Prostate gland (tissue), 2 donors: ENCODE data around the gene NEDD8. TPM values are rescaled to one million over a fixed set of nuclear protein-coding genes. Genes with fewer than 3 reads are reported as not detected.

Source experiments
- DNase-seq: peaks from one replicate; pipeline ENCODE4 v3.0.0-alpha.2; 2019; ENCODE audit warnings: low spot score
- H3K27ac ChIP-seq, 2 donors: fragments of 200-600 bp; sonication (generic); 2 replicates each; pipeline ENCODE4 v1.5.1; 2017 to 2019
- H3K27me3 ChIP-seq: fragments of 200-600 bp; sonication (generic); replicated peaks from 2 replicates; pipeline ENCODE4 v1.5.1; 2019; ENCODE audit not compliant: insufficient read depth
- H3K36me3 ChIP-seq, 2 donors: fragments of 200-600 bp; sonication (generic); 1 replicate in 1 of 2; 2 replicates in 1 of 2; pipeline versions ENCODE4 v1.5.1 to v1.8.1; 2017 to 2019
- H3K4me1 ChIP-seq: fragments of 200-600 bp; sonication (generic); replicated peaks from 2 replicates; pipeline ENCODE4 v1.5.1; 2019
- H3K4me3 ChIP-seq, 2 donors: fragments of 200-600 bp; sonication (generic); 2 replicates each; pipeline ENCODE4 v1.5.1; 2017 to 2019
- H3K9me3 ChIP-seq: fragments of 200-600 bp; sonication (generic); 2 replicates; pipeline ENCODE4 v1.5.1; 2017
- POLR2A ChIP-seq: fragments of 450-650 bp; IDR thresholded peaks from one replicate; pipeline ENCODE4 v1.6.1; 2016; ENCODE audit warnings: antibody characterized with exemption, mild to moderate bottlenecking
- POLR2AphosphoS5 ChIP-seq: sonication (generic); formaldehyde crosslinking; IDR thresholded peaks from one replicate; pipeline ENCODE4 v1.6.1; 2017; ENCODE audit warnings: antibody characterized with exemption
- WGBS: methylation state at CpG from one replicate; pipeline ENCODE4 v1.1.5; 2018; 5-methylcytosine and 5-hydroxymethylcytosine counted together
- intact Hi-C: fragments of 100-400 bp; cut with DNase I; formaldehyde crosslinking; loops from one replicate; pipeline ENCODE4 v1.14.2; 2022
- total RNA-seq, 2 donors: library from RNA; depleted of rRNA; stranded (reverse); fragments of >200 nt; gene quantifications; one replicate each; pipeline ENCODE4 v1.1.0, GENCODE V29; 2016
- TF ChIP-seq, protein P1 (sequence below), 4 experiments: fragments of 200-600 bp in 2 of 4; fragments of 450-650 bp in 2 of 4; sonication (generic) in 2 of 4; IDR thresholded peaks; 1 replicate in 3 of 4; 2 replicates in 1 of 4; pipeline ENCODE4 v1.5.1; 2016 to 2019; ENCODE audit warnings: antibody characterized with exemption in 4 of 4, mild to moderate bottlenecking in 2 of 4, moderate library complexity in 2 of 4

The NEDD8 gene
- total RNA-seq, 2 donors from 2014 or later, result 114 to 185 TPM

DNA sequence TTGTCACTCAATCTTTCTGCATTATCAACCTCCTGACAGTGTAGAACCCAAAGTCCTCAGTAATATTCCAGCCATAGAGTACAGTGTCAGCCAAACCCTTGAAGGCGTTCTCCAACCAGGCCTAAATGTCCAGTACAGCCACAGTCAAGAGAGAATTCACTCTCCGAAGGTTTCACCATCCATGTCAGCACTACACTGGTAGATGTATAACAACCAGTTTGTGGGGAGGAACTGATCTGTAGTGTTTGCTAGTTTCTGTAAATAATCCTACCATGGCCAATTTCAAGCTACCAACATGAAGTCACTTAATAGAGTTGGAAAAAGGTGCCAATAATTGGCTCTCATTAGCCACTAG is 15.8 kb downstream of the NEDD8 start:
- H3K27me3 ChIP-seq, result no peaks in the 10 kb centered on the region
- intact Hi-C loops, result no loop called here
- no peak overlapping the region for H3K4me3 ChIP-seq
- no peaks in the 10 kb centered on the region for H3K9me3 ChIP-seq
- 86% methylated on average over 2 of the region's 2 CpGs for WGBS
- H3K27ac ChIP-seq, result peak overlapping the region; percentile 83 to 88
- no peaks in the 10 kb centered on the region for H3K4me1 ChIP-seq
- no peak for DNase-seq
- TF ChIP-seq POLR2A, result no peak
- TF ChIP-seq, protein P1, sequence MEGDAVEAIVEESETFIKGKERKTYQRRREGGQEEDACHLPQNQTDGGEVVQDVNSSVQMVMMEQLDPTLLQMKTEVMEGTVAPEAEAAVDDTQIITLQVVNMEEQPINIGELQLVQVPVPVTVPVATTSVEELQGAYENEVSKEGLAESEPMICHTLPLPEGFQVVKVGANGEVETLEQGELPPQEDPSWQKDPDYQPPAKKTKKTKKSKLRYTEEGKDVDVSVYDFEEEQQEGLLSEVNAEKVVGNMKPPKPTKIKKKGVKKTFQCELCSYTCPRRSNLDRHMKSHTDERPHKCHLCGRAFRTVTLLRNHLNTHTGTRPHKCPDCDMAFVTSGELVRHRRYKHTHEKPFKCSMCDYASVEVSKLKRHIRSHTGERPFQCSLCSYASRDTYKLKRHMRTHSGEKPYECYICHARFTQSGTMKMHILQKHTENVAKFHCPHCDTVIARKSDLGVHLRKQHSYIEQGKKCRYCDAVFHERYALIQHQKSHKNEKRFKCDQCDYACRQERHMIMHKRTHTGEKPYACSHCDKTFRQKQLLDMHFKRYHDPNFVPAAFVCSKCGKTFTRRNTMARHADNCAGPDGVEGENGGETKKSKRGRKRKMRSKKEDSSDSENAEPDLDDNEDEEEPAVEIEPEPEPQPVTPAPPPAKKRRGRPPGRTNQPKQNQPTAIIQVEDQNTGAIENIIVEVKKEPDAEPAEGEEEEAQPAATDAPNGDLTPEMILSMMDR (IDR thresholded peaks at IDR 0.05), result no peak
- TF ChIP-seq POLR2AphosphoS5, result no peak
- H3K36me3 ChIP-seq, result no peaks in the 10 kb centered on the region

DNA sequence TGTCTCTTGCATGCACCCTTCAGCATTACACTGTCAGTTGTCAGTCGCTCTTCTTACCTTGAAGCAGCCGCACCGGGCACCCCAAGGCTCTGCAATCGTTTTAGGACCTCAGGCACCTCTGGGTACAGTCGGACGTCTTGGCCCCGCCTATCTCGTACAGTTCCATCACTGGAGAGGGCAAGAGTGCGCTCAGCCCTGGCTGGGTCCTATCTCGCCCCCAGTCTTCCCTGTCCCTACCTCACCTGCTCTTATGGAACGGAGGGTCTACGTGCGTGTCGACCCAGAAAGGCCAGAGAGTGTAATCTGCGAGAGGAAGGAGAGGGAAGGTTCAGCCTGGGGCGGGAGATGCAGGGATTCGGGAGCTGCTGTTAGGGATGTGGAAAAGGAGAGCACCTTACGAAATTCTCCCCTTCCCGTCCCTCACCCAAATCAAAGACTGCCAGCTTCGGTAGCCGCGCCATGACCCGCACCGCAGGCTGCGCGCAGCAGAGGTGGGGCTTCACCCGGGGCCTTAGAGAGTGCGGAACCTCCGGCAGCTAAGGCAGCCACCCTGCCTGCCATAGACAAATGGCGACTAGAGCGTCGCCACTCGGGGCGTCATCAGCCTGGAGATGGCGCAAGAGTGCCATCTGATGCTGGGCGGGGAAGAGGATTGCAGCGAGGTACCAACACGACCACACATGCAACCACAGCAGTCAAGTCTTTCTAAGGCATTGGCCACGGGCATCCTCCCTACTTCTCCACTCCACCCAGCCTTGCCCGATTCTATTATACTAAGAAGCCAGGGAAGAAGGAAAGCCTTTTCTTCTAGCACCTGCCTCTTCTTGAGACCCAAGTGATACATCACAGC is 16.4 kb downstream of the NEDD8 start, which contains the start of gene MDP1:
MDP1 (minus strand) TSS at position 572 of the 850 bp plus-strand sequence; CDS start at position 461, 111 bp downstream.
- Histone ChIP-seq H3K4me3 (peak within 1 kb of the TSS; percentile 51 to 68), H3K4me1 (no peaks in the 10 kb centered on the region), H3K9me3 (no peaks in the 10 kb centered on the region), H3K27ac (peak within 1 kb of the TSS; percentile 83 to 88), H3K27me3 (no peaks in the 10 kb centered on the region), H3K36me3 (no peaks in the 10 kb centered on the region)
- TF ChIP-seq POLR2AphosphoS5 (peak; percentile 92), POLR2A (peak; percentile 68)
- TF ChIP-seq, protein P1 (IDR thresholded peaks at IDR 0.05), result peak in 3 of 4 experiments; percentile 64 to 72 (median 64)
- WGBS, result under 1% methylated on average over 40 of the region's 40 CpGs
- DNase-seq, result peak; percentile 82
- intact Hi-C loops, result loop anchor here (1.0 kb wide), 1 partner anchor 16 kb away; no protein-coding TSS in a partner anchor

DNA sequence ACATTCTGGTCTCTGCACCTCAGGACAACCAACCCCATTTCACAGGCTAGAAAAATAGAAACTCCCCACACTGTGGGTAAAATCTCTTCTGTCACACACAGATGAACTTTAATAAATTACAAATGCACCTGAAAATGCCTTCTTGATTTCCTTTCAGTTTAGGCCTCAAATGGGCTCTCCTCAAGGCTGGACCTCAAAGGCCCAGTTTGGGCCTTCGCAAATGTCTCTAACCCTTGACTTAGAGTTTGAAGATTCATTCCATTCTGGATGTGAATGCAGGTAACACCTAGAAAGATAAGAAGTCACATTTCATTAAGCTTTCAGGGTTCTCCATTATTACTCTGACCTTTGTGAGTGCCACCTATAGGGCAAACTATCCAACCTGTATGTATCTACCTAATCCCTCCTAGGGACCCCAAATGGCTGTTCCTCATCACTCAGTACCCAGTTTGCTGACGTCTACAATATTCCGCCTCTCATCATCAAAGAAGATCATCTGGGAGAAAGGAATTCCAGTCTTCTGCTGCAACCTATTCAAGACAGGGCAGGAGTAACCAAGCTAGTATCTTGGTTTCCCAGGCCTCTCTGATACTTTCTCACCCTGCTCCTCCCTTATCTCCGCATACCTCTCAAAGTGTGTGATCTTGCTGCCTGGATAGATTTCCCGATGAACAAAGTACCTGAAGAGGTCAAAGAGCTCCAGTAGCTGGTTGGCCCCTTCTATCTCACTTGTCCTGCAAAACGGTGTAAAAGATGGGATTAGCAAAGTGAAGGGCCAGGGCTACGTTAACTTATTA is 18.1 kb downstream of the NEDD8 start:
- Histone ChIP-seq H3K36me3 (no peaks in the 10 kb centered on the region), H3K27me3 (no peaks in the 10 kb centered on the region), H3K27ac (peak overlapping the region; percentile 91 to 93), H3K4me3 (no peak overlapping the region), H3K4me1 (no peaks in the 10 kb centered on the region), H3K9me3 (no peaks in the 10 kb centered on the region)
- no peak for DNase-seq
- 92% methylated on average over 7 of the region's 7 CpGs for WGBS
- intact Hi-C loops, result no loop called here
- TF ChIP-seq POLR2AphosphoS5 (no peak), POLR2A (no peak)
- TF ChIP-seq, protein P1 (IDR thresholded peaks at IDR 0.05), result no peak

DNA sequence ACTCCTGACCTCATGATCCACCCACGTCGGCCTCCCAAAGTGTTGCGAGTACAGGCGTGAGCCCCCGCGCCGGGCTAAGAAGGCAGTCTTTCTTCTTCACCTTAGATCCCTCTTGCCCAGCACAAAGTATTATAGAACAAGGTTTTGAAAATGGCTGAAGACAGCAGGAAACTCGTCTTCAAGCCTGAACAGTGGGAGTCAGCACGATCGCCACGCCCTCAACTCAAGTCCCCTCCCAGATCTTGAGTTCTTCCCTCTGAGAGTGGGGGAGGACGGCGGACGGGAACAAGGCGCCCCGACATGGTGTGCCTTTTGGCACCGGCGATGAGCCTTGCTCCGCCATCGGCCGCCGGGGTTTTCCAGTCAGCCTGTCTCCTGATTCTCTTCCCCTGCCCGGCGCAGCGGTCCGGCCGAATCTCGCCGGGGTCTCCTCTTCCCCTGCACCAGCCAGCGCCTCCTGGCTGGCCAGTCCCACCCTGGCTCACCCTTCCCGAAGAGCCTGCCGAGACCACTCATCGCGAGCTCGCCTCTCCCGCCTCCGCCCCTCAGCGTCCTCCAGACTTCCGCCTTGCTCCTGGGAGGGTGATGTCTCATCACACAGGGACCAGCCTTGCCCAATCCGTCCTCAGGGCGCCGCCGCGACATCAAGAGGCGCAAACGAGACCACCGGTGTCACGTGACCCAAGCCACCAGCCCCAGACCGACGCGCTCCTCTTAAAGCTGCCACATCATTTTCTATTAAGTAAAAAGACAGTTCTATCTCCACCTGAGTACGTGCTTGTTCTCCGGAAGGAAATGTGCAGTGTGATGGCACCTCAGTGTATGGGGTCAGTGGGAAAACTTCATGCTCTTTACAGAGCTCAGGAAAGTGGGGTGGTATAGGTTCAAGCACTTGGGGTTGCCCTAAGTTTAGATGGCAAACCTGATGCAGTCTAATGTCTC is 19.0 kb downstream of the NEDD8 start, which contains the start of gene CHMP4A:
CHMP4A (minus strand) TSS at position 565 of the 942 bp plus-strand sequence; CDS start at position 516, 49 bp downstream.
- intact Hi-C loops, result no loop called here
- no peaks in the 10 kb centered on the region for H3K9me3 ChIP-seq
- H3K27me3 ChIP-seq, result no peaks in the 10 kb centered on the region
- no peaks in the 10 kb centered on the region for H3K36me3 ChIP-seq
- peak; percentile 94 for DNase-seq
- TF ChIP-seq POLR2AphosphoS5, result peak; percentile 97
- peak; percentile 94 for TF ChIP-seq POLR2A
- TF ChIP-seq, protein P1 (IDR thresholded peaks at IDR 0.05), result peak in 3 of 4 experiments; percentile 10 to 50 (median 44)
- peak within 1 kb of the TSS; percentile 64 to 65 for H3K4me3 ChIP-seq
- H3K27ac ChIP-seq, result peak within 1 kb of the TSS; percentile 91 to 93
- WGBS, result 1% methylated on average over 53 of the region's 53 CpGs
- no peaks in the 10 kb centered on the region for H3K4me1 ChIP-seq
